ENCODE data around the gene LYPD6B.

LYPD6B gene

GRCh38 chr2:149038442-149039212 is at the start of gene LYPD6B:
Gene LYPD6B, plus strand, starts transcription at chr2:149038699. Its CDS starts 92,250 bp downstream, at chr2:149130949.
- in situ Hi-C loops (cut with MboI; ENCODE audit: low sequenced_read_pairs): no loop called here

- in situ Hi-C loops (cut with MboI; ENCODE audit: low sequenced_read_pairs): no loop called here
Observed at GRCh38 chr2:148989882-148990493, 48.5 kb upstream of the LYPD6B start.

DNA sequence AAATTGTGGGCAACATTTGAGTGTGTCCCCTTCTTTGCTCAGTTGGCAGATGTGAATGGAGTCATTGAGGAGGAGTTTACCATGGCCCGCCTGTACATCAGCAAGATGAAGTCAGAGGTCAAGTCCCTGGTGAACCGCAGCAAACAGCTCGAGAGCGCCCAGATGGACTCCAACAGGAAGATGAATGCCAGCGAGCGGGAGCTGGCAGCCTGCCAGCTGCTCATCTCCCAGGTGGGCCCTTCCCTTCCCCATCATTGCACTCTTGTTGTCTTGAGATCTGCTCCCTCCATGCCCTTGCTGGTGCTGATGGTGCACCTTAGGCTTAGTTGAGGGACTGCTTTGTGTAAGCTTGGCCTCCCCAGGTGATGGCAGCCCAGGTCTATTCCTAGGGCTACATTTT is 47.5 kb upstream of the LYPD6B start:
- in situ Hi-C loops (cut with MboI; ENCODE audit: low sequenced_read_pairs): no loop called here

DNA sequence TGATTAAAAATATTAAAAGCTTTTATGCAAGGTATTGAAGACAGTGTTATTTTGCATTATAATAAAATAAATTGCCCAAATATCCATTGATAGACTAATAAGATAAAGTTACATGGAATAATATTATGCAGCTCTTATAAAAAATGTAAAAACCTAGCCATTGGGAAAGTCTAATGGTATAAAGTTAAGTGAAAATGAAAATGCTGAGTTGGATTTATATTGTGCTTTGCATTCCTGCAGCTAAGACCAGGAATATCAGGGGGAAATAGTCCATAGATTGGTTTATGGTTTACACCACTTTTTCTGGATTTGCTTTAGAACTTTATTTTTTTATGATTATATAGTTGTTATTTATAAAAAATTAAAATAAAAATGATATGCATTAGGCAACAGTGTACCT is 46.1 kb upstream of the LYPD6B start:
- in situ Hi-C loops (cut with MboI; ENCODE audit: low sequenced_read_pairs): no loop called here

DNA sequence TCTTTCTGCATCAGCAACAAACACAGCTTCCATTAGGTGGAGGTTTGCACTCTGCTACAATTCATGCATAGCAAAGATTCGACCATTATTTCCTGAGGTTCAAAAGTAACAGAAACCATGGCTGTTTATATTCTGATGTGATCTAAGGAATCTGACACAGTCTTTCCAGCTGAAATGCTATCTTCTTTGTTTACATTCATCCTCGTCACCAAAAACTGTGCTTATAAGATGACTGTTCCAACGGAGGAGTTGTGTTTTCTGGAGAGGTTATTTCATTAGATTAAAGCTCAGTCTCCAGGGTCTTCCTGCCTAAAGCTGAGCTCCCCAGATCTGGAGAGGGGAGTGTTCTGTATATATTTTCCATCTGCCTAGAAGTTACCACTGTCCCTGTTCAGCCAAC is 45.1 kb upstream of the LYPD6B start:
- in situ Hi-C loops (cut with MboI; ENCODE audit: low sequenced_read_pairs): no loop called here

DNA sequence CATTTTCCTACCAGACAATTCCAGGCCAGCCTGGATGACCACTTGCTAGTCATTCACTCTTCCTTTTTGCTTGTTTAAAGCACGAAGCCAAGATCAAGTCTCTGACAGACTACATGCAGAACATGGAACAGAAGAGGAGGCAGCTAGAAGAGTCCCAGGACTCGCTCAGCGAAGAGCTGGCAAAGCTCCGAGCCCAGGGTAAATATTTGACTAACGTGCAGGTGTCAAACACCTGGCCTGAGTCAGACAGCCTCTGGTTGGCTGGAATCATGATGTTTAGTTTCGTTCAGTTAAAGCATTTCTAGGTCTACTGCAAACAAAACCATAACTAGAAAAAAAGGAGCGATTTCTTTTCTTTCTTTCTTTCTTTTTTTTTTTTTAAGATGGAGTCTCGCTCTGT is 44.2 kb upstream of the LYPD6B start:
- in situ Hi-C loops (cut with MboI; ENCODE audit: low sequenced_read_pairs): no loop called here

GRCh38 chr2:148996805-148997204 is 41.7 kb upstream of the LYPD6B start:
- in situ Hi-C loops (cut with MboI; ENCODE audit: low sequenced_read_pairs): no loop called here

GRCh38 chr2:148998165-148998830 is 40.2 kb upstream of the LYPD6B start:
- in situ Hi-C loops (cut with MboI; ENCODE audit: low sequenced_read_pairs): no loop called here

DNA sequence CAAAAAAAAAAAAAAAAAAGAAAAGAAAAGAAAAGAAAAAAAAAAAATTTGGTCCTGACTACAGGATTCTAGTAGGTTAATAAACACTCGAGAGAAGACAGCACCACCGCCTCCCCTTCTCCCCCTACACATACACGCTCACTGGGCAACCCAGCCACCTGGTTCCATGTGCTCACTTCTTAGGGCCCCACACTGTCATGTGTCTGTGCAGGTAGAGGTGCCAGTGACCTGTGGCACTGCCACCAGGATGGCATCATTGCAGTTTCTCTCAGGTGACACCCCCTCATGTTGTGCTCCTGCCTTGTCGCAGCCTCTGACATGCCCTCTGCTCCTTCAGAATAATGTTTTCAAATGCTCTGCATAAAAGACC is 39.7 kb upstream of the LYPD6B start:
- in situ Hi-C loops (cut with MboI; ENCODE audit: low sequenced_read_pairs): no loop called here

GRCh38 chr2:148999451-148999921 is 39.0 kb upstream of the LYPD6B start:
- in situ Hi-C loops (cut with MboI; ENCODE audit: low sequenced_read_pairs): no loop called here

GRCh38 chr2:149000158-149000938 is 38.2 kb upstream of the LYPD6B start:
- in situ Hi-C loops (cut with MboI; ENCODE audit: low sequenced_read_pairs): no loop called here

GRCh38 chr2:149001496-149001895 is 37.0 kb upstream of the LYPD6B start:
- in situ Hi-C loops (cut with MboI; ENCODE audit: low sequenced_read_pairs): no loop called here

GRCh38 chr2:149002378-149002890 is 36.1 kb upstream of the LYPD6B start:
- in situ Hi-C loops (cut with MboI; ENCODE audit: low sequenced_read_pairs): no loop called here

DNA sequence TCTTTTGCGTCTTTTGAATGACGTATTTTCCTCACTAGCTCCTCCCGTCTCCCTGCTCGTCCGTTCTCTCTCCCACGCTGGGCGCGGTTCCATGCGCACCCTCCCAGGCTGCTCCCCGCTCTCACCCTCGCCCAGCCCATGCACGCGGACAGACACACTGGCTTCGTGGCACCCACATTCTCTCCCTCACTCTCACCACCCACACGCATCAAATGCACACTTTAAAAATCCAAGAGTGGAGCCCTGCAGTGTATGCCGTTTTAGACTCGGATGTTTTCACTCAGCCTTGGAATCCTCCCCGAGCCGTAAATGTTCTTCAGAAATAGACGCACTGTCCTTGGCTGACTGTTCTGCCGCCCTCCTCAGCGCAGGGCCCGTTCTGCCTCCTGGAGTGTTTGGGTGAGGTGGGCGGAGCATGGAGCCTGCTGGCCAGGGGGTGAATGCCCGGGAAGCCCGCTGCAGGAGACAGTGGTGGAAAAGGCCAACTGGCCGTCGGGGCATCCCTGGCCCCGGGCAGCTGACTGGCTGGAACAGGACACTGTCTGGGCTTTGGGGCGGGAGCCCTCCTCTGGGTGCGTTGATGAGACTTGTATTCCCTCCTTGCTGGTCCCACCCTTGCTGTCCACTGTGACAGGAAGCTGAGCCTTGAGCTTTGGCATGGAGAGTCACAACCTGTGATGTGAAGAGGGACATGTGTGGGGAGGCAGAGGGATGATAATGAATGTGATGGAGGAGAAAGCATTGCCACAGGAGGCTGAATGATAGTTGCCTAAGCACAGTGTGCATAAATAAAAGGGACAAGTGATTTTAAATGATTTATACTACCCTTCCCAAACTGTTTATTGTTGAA is 35.4 kb upstream of the LYPD6B start:
- in situ Hi-C loops (cut with MboI; ENCODE audit: low sequenced_read_pairs): no loop called here

DNA sequence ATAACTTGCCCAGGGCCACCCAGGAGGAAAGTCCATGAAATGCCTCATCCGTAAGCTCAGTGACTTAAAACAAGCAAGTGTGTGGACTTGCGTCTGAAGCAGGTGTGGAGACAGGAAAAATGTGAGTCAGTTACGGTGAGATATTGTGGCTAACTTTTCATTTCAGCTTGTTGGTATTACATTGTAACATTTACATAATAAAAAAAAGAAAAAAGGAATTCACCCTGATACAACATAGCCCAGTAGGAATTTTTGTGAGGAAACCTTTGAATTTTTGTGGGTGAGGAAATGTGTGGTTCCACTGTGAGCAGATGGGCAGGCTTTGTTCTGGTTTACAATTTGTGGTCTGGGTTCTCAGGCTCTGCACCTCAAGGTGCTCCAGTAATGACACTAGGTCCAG is 33.7 kb upstream of the LYPD6B start:
- in situ Hi-C loops (cut with MboI; ENCODE audit: low sequenced_read_pairs): no loop called here

- in situ Hi-C loops (cut with MboI; ENCODE audit: low sequenced_read_pairs): no loop called here
Observed at GRCh38 chr2:149005471-149006077, 32.9 kb upstream of the LYPD6B start.

DNA sequence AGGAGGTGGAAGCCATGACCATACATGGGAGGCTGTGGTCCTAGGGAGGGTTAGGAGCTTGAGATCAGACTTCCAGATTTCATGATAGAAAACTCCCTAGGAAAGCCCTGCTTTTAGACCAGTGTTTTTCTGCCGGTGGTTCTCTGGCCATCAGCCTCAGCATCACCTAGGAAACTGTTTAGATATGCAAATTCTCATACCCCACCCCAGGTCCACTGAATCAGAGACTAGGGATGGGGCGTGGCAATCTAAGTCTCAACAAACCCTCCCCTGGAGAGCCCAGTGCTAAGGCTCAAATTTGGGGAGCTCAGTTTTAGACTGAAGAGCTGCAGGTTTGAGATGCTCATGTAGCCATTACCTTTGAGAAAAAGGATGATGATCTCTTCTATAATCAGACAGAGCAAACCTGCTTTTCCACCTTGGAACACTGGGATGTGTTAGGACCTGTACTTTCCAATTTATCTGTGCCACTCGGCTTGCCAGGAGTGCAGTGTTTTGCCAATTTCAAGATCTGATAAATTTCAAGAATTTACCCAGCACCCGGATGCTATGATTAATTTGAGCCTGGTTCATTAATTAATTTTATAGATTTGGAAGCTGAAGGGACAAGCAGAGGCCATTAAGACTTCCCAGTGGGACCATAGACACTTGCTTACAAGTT is 31.5 kb upstream of the LYPD6B start:
- in situ Hi-C loops (cut with MboI; ENCODE audit: low sequenced_read_pairs): no loop called here

GRCh38 chr2:149008381-149008780 is 30.1 kb upstream of the LYPD6B start:
- in situ Hi-C loops (cut with MboI; ENCODE audit: low sequenced_read_pairs): no loop called here
